ENCODE measurements around the gene CROCC. TPM values are rescaled to one million over a fixed set of nuclear protein-coding genes. Genes with fewer than 3 reads are reported as not detected.

Gene CROCC
- total RNA-seq, 1 donor from 2014 or later, result 51.5 TPM

GRCh38 chr1:16970132-16970910 is 48.6 kb downstream of the CROCC start:
- H3K27me3 Mint-ChIP-seq, result no peaks in the 10 kb centered on the region
- TF ChIP-seq CTCF (IDR thresholded peaks at IDR 0.05; ENCODE audit: unreplicated experiment), result no peak
- H3K9me3 Mint-ChIP-seq (ENCODE audit: low read depth), result no peaks in the 10 kb centered on the region
- peaks cover 6% of the 10 kb centered on the region for H3K36me3 Mint-ChIP-seq (ENCODE audit: insufficient read depth)
- DNase-seq (ENCODE audit: low spot score, unreplicated experiment), result no peak
- H3K4me1 Mint-ChIP-seq (ENCODE audit: low read depth), result peaks cover 3% of the 10 kb centered on the region
- H3K4me3 Mint-ChIP-seq (ENCODE audit: low read depth), result no peak overlapping the region
- H3K27ac Mint-ChIP-seq, result no peak overlapping the region

DNA sequence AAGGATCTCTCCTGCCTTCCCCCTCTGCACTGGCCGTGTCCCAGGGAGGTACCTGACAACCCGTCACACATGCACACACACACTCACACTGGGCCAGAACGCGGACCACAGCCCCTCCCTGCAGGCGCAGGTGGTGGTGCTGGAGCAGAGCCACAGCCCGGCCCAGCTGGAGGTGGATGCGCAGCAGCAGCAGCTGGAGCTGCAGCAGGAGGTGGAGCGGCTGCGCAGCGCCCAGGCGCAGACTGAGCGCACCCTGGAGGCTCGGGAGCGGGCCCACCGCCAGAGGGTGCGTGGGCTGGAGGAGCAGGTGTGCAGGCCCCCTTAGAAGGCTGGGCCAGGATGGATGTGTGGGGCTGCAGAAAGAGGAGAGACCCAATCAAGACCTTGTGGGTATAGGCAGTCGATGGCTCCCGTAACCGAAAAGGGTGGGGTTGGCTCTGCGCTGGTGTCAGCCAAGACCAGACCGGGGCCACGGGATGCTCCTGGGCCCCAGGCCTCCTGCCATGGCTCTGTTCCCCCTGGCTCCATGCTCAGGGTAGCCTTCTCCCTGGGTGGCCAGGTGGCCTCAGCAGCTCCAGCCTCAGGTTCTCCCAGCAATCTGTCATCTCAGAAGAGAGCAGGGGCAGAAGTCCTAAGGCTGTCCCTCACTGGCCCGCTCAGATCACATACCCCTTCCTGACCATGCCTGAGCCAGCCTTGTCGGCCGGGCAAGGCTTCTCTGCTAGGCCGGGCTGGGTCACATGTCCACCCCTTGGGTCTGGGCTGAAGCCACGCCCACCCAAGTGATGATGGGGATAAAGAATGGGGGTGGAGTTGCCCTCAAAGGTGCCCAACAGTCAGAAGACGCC is 49.8 kb downstream of the CROCC start:
- Mint-ChIP-seq H3K27ac (peak overlapping the region; percentile 29), H3K27me3 (no peaks in the 10 kb centered on the region), H3K4me1 (ENCODE audit: low read depth) (peaks cover 3% of the 10 kb centered on the region), H3K4me3 (ENCODE audit: low read depth) (no peak overlapping the region), H3K9me3 (ENCODE audit: low read depth) (no peaks in the 10 kb centered on the region), H3K36me3 (ENCODE audit: insufficient read depth) (peaks cover 6% of the 10 kb centered on the region)
- DNase-seq (ENCODE audit: low spot score, unreplicated experiment), result no peak
- TF ChIP-seq CTCF (IDR thresholded peaks at IDR 0.05; ENCODE audit: unreplicated experiment), result no peak

- Mint-ChIP-seq H3K4me3 (ENCODE audit: low read depth) (no peak overlapping the region), H3K4me1 (ENCODE audit: low read depth) (peaks cover 3% of the 10 kb centered on the region), H3K36me3 (ENCODE audit: insufficient read depth) (peaks cover 3% of the 10 kb centered on the region), H3K9me3 (ENCODE audit: low read depth) (no peaks in the 10 kb centered on the region), H3K27me3 (no peaks in the 10 kb centered on the region), H3K27ac (peak overlapping the region; percentile 29)
- TF ChIP-seq CTCF (IDR thresholded peaks at IDR 0.05; ENCODE audit: unreplicated experiment), result no peak
- DNase-seq (ENCODE audit: low spot score, unreplicated experiment), result no peak
Measured at GRCh38 chr1:16972189-16972895, 50.6 kb downstream of the CROCC start.

DNA sequence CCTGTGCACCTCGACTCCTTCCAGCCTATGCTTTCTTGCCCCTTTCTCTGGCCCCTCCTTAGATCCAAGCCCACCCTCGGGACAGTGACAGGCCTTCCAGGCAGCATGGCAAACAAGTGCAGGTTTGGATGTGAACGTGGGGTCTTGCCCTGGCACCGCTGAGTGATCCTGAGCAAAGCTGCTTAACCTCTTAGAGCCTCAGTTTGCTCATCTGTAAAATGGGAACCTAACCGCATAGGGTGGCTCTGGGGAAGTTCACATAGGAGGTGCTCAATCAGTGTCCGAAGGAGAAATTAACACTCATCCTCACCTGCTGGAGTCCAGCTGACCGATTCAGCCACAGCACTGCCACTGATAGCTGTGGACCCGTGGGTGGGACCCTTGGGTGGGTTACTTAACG is 51.5 kb downstream of the CROCC start:
- no peak for DNase-seq (ENCODE audit: low spot score, unreplicated experiment)
- peaks cover 6% of the 10 kb centered on the region for H3K36me3 Mint-ChIP-seq (ENCODE audit: insufficient read depth)
- H3K27me3 Mint-ChIP-seq, result no peaks in the 10 kb centered on the region
- H3K27ac Mint-ChIP-seq, result no peak overlapping the region
- H3K9me3 Mint-ChIP-seq (ENCODE audit: low read depth), result no peaks in the 10 kb centered on the region
- no peak for TF ChIP-seq CTCF (IDR thresholded peaks at IDR 0.05; ENCODE audit: unreplicated experiment)
- H3K4me3 Mint-ChIP-seq (ENCODE audit: low read depth), result no peak overlapping the region
- peaks cover 5% of the 10 kb centered on the region for H3K4me1 Mint-ChIP-seq (ENCODE audit: low read depth)

DNA sequence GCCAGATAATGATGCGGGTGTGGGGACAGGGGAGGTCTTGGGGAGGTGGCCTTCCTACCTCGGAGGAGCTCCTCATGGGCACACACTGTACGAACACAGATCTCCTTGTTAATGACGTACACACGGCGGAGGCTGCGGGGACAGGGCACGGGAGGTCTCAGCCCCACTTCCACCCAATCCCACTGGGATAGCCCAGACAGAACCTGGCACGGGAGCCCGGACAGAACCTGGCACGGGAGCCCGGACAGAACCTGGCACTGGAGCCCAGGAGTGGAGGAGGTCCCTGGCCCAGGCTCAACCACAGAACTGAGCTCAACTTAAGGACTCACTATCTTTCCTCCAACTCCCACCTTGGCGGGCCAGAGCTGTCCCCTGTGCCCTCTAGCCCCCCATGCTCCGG is 53.5 kb downstream of the CROCC start:
- Mint-ChIP-seq H3K27ac (peak overlapping the region; percentile 33), H3K36me3 (ENCODE audit: insufficient read depth) (peaks cover 6% of the 10 kb centered on the region), H3K27me3 (no peaks in the 10 kb centered on the region), H3K4me1 (ENCODE audit: low read depth) (peaks cover 5% of the 10 kb centered on the region), H3K4me3 (ENCODE audit: low read depth) (no peak overlapping the region), H3K9me3 (ENCODE audit: low read depth) (no peaks in the 10 kb centered on the region)
- DNase-seq (ENCODE audit: low spot score, unreplicated experiment), result no peak
- TF ChIP-seq CTCF (IDR thresholded peaks at IDR 0.05; ENCODE audit: unreplicated experiment), result no peak
